Stimulated activated CD4-positive, alpha-beta T cell treated with anti-CD3 and anti-CD28 coated beads, Interleukin-2, amount 100 ng/mL, for 24 hours (primary cell): ENCODE results near the gene UBE3C.
"Not testable (repeated sequence)": the region's sequence is repeated elsewhere in the genome, so short reads cannot be mapped to it uniquely, and the experiment has no call there.

Experiments used
- DNase-seq, 2 donors: peaks; one replicate each; pipeline ENCODE4 v3.0.0-alpha.2; 2020

Gene UBE3C

GRCh38 chr7:157274094-157274634, 135.4 kb downstream of the UBE3C start:
- not testable (repeated sequence) for DNase-seq

GRCh38 chr7:157274991-157275427, 136.3 kb downstream of the UBE3C start:
- DNase-seq, result no peak

- no peak for DNase-seq
Measured at GRCh38 chr7:157276091-157276561, 137.4 kb downstream of the UBE3C start.

GRCh38 chr7:157276731-157277562, 138.2 kb downstream of the UBE3C start:
- DNase-seq, result no peak

- DNase-seq, result not testable (repeated sequence)
Measured at GRCh38 chr7:157277568-157277967, 138.8 kb downstream of the UBE3C start.

GRCh38 chr7:157278167-157278790, 139.6 kb downstream of the UBE3C start:
- no peak for DNase-seq

GRCh38 chr7:157278791-157279724, 140.3 kb downstream of the UBE3C start:
- no peak for DNase-seq

GRCh38 chr7:157279741-157280215, 141.1 kb downstream of the UBE3C start:
- DNase-seq, result no peak

- DNase-seq, result no peak
Measured at GRCh38 chr7:157280216-157280841, 141.6 kb downstream of the UBE3C start.

- DNase-seq, result no peak
Measured at GRCh38 chr7:157281221-157281998, 142.7 kb downstream of the UBE3C start.

- DNase-seq, result no peak
Measured at GRCh38 chr7:157282141-157282801, 143.5 kb downstream of the UBE3C start.

- no peak for DNase-seq
Measured at GRCh38 chr7:157284229-157285014, 145.7 kb downstream of the UBE3C start.

- no peak for DNase-seq
Measured at GRCh38 chr7:157291404-157292080, 152.8 kb downstream of the UBE3C start.

- DNase-seq, result no peak
Measured at GRCh38 chr7:157292258-157292657, 153.5 kb downstream of the UBE3C start.

GRCh38 chr7:157292770-157293412, 154.2 kb downstream of the UBE3C start:
- DNase-seq, result no peak

- no peak for DNase-seq
Measured at GRCh38 chr7:157293413-157293788, 154.7 kb downstream of the UBE3C start.

- no peak for DNase-seq
Measured at GRCh38 chr7:157294773-157295172, 156.0 kb downstream of the UBE3C start.

GRCh38 chr7:157295338-157295737, 156.6 kb downstream of the UBE3C start:
- DNase-seq, result no peak

GRCh38 chr7:157297185-157297584, 158.5 kb downstream of the UBE3C start:
- DNase-seq, result no peak
